ENCODE results near the gene MALRD1. TPM values are rescaled to one million over a fixed set of nuclear protein-coding genes. Genes with fewer than 3 reads are reported as not detected.

Gene MALRD1
- total RNA-seq, 2 experiments from 2014 or later = not detected

DNA sequence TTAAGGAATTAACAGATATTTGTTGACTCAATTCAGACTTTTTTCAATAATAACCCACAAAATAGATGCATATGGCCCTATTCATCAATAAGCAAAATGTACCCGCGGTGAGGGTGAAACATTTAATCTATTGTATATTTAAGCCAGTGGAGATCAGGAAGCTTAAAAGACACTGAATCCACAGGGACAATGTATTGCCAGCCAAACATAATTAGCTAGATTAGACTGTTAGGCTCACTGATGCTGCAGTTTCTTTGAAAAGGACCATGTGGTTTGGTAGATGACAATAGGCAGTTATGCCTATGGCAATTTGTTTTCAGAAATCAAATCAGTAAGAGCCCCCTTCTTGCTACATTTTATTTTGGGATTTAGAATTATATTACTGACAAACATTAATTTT, 680.4 kb downstream of the MALRD1 start:
- Mint-ChIP-seq H3K27ac (no peak overlapping the region), H3K9me3 (peaks cover 4% of the 10 kb centered on the region), H3K4me3 (no peak overlapping the region), H3K36me3 (ENCODE audit: low read depth) (no peaks in the 10 kb centered on the region), H3K4me1 (ENCODE audit: low read depth) (no peaks in the 10 kb centered on the region), H3K27me3 (no peaks in the 10 kb centered on the region)
- Histone ChIP-seq H3K4me3 (ENCODE audit: low read length) (no peak overlapping the region), H3K36me3 (ENCODE audit: insufficient read depth, low read length) (no peaks in the 10 kb centered on the region), H3K27me3 (ENCODE audit: control insufficient read depth in 1 of 2, insufficient read depth in 2 of 2, low read length in 2 of 2) (no peaks in the 10 kb centered on the region), H3K9me3 (ENCODE audit: control insufficient read depth in 1 of 2, insufficient read depth in 1 of 2, low read length in 2 of 2) (no peaks in the 10 kb centered on the region), H3K27ac (ENCODE audit: low read depth in 1 of 2, low read length in 2 of 2) (no peak overlapping the region), H3K4me1 (ENCODE audit: insufficient read depth, low read length) (no peaks in the 10 kb centered on the region)
- DNase-seq (no peak), ATAC-seq (ENCODE audit: poor library complexity) (no peak)
- ChIA-PET POLR2A (no interaction called here), CTCF (no interaction called here)
- TF ChIP-seq, protein P1, sequence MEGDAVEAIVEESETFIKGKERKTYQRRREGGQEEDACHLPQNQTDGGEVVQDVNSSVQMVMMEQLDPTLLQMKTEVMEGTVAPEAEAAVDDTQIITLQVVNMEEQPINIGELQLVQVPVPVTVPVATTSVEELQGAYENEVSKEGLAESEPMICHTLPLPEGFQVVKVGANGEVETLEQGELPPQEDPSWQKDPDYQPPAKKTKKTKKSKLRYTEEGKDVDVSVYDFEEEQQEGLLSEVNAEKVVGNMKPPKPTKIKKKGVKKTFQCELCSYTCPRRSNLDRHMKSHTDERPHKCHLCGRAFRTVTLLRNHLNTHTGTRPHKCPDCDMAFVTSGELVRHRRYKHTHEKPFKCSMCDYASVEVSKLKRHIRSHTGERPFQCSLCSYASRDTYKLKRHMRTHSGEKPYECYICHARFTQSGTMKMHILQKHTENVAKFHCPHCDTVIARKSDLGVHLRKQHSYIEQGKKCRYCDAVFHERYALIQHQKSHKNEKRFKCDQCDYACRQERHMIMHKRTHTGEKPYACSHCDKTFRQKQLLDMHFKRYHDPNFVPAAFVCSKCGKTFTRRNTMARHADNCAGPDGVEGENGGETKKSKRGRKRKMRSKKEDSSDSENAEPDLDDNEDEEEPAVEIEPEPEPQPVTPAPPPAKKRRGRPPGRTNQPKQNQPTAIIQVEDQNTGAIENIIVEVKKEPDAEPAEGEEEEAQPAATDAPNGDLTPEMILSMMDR (IDR thresholded peaks at IDR 0.05) = no peak
- intact Hi-C loops (cut with DNase I, micrococcal nuclease) = no loop called here

DNA sequence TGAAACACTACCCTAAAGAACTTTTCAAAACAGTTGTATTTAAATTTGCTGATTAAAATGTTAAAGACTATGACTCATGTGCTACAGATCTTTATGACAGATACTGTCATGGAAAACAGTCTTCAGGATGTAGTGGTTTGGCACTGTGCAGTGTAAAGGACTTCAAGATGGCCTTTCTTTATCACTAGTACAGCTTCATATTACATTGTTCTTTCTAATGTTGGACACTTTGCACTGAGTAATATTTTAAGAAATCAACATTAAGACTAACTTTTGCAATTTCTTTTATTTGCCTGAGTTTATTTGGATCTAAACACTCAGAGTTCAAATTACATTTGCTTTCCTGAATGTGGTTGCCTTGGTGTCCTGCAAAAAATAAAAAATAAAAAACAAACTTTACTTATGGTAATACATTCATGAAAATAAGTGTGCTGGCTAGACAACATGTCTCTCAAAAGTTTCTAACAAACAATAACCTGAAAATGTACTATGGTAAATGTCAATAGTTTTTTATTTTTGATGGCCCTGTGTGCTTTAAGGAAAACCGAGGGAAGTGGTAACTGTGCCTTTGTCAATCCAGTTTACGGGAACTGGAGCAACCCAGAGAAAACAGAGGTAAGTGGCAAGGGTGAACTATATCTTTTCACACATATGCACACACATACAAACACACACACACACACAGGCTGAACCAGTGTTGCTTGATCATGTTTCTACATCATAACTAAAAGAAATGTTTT, 681.7 kb downstream of the MALRD1 start:
- intact Hi-C loops (cut with DNase I, micrococcal nuclease) = no loop called here
- CTCF ChIA-PET = no interaction called here
- POLR2A ChIA-PET = no interaction called here
- no peak overlapping the region for H3K4me3 ChIP-seq (ENCODE audit: low read length)
- no peak overlapping the region for H3K27ac ChIP-seq (ENCODE audit: low read depth in 1 of 2, low read length in 2 of 2)
- no peaks in the 10 kb centered on the region for H3K36me3 ChIP-seq (ENCODE audit: insufficient read depth, low read length)
- Mint-ChIP-seq H3K4me3 (no peak overlapping the region), H3K27ac (no peak overlapping the region), H3K9me3 (peaks cover 4% of the 10 kb centered on the region), H3K27me3 (no peaks in the 10 kb centered on the region), H3K36me3 (ENCODE audit: low read depth) (no peaks in the 10 kb centered on the region), H3K4me1 (ENCODE audit: low read depth) (no peaks in the 10 kb centered on the region)
- H3K4me1 ChIP-seq (ENCODE audit: insufficient read depth, low read length) = no peaks in the 10 kb centered on the region
- TF ChIP-seq, protein P1 (IDR thresholded peaks at IDR 0.05) = no peak
- no peak for DNase-seq
- no peak for ATAC-seq (ENCODE audit: poor library complexity)
- no peaks in the 10 kb centered on the region for H3K9me3 ChIP-seq (ENCODE audit: control insufficient read depth in 1 of 2, insufficient read depth in 1 of 2, low read length in 2 of 2)
- no peaks in the 10 kb centered on the region for H3K27me3 ChIP-seq (ENCODE audit: control insufficient read depth in 1 of 2, insufficient read depth in 2 of 2, low read length in 2 of 2)

DNA sequence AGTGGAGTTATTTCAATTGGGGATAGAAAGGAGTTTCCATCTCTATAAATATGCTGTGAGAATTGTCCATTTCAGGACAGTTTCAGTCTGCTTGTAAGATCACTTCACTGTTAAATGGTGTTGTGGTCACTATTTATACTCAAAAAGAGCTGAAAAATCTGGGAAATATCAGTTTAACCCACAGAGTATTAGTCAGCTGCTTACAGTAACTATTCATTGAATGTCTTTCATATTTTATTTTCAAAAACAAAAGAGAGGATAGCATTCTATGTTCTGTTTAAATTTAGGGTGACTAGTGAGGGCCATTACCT, 682.3 kb downstream of the MALRD1 start:
- Histone ChIP-seq H3K27me3 (ENCODE audit: control insufficient read depth in 1 of 2, insufficient read depth in 2 of 2, low read length in 2 of 2) (no peaks in the 10 kb centered on the region), H3K27ac (ENCODE audit: low read depth in 1 of 2, low read length in 2 of 2) (no peak overlapping the region), H3K36me3 (ENCODE audit: insufficient read depth, low read length) (no peaks in the 10 kb centered on the region), H3K4me3 (ENCODE audit: low read length) (no peak overlapping the region), H3K9me3 (ENCODE audit: control insufficient read depth in 1 of 2, insufficient read depth in 1 of 2, low read length in 2 of 2) (no peaks in the 10 kb centered on the region), H3K4me1 (ENCODE audit: insufficient read depth, low read length) (no peaks in the 10 kb centered on the region)
- Mint-ChIP-seq H3K4me3 (no peak overlapping the region), H3K4me1 (ENCODE audit: low read depth) (no peaks in the 10 kb centered on the region), H3K27ac (no peak overlapping the region), H3K9me3 (peaks cover 4% of the 10 kb centered on the region), H3K27me3 (no peaks in the 10 kb centered on the region), H3K36me3 (ENCODE audit: low read depth) (no peaks in the 10 kb centered on the region)
- ChIA-PET CTCF (no interaction called here), POLR2A (no interaction called here)
- intact Hi-C loops (cut with DNase I, micrococcal nuclease) = no loop called here
- TF ChIP-seq, protein P1 (IDR thresholded peaks at IDR 0.05) = no peak
- no peak for DNase-seq
- ATAC-seq (ENCODE audit: poor library complexity) = no peak

All from CD4-positive, alpha-beta T cell (primary cell).